Nephron (organoid): ENCODE data around the gene VILL.
A peak's percentile ranks its signal among the peaks of the same experiment; 100 is the strongest.

Experiments used
- H3K27ac Mint-ChIP-seq, 3 experiments: 2 replicates each; pipeline ENCODE4 v1.8.0; 2020; ENCODE audit warnings: mixed read lengths in 3 of 3, mild to moderate bottlenecking in 2 of 3, moderate library complexity in 1 of 3
- H3K27me3 Mint-ChIP-seq: 2 replicates; pipeline ENCODE4 v1.8.0; 2021; ENCODE audit warnings: low read depth, mild to moderate bottlenecking, moderate library complexity, mixed read lengths
- H3K36me3 Mint-ChIP-seq: 2 replicates; pipeline ENCODE4 v1.8.0; 2020; ENCODE audit warnings: low read depth, mixed read lengths
- H3K4me1 Mint-ChIP-seq: 2 replicates; pipeline ENCODE4 v1.8.0; 2020; ENCODE audit warnings: mixed read lengths
- H3K4me3 Mint-ChIP-seq, 3 experiments: 2 replicates each; pipeline ENCODE4 v1.8.0; 2020; ENCODE audit warnings: mild to moderate bottlenecking in 3 of 3, mixed read lengths in 3 of 3, moderate library complexity in 2 of 3
- H3K9me3 Mint-ChIP-seq: 2 replicates; pipeline ENCODE4 v1.8.0; 2020; ENCODE audit warnings: mixed read lengths
- CTCF ChIP-seq, 3 experiments: fragments of 200-600 bp; sonication (generic); IDR thresholded peaks; one replicate each; pipeline ENCODE4 v1.5.0; 2021; ENCODE audit warnings: antibody characterized with exemption in 3 of 3; ENCODE audit not compliant: unreplicated experiment in 3 of 3

The VILL gene

GRCh38 chr3:37990527-37990926, at the start of gene VILL:
Gene VILL (plus strand): TSS chr3:37990786. CDS start chr3:37993673, 2,887 bp downstream.
- no peak for TF ChIP-seq CTCF (IDR thresholded peaks at IDR 0.05; ENCODE audit: unreplicated experiment in 3 of 3)
- Mint-ChIP-seq H3K27ac (peak within 1 kb of the TSS; percentile 21 to 74 (median 58)), H3K4me3 (peak within 1 kb of the TSS in 1 of 3 experiments; percentile 14), H3K9me3 (no peaks in the 10 kb centered on the region), H3K36me3 (no peaks in the 10 kb centered on the region), H3K27me3 (peaks cover 17% of the 10 kb centered on the region), H3K4me1 (peaks cover 40% of the 10 kb centered on the region)

- Mint-ChIP-seq H3K4me1 (peaks cover 82% of the 10 kb centered on the region), H3K27ac (peak overlapping the region in 2 of 3 experiments; percentile 96 to 98)
Measured at GRCh38 chr3:37941608-37942508, 48.7 kb upstream of the VILL start.

GRCh38 chr3:37942646-37943045, 47.9 kb upstream of the VILL start:
- H3K27ac Mint-ChIP-seq = peak overlapping the region; percentile 95 to 98 (median 96)
- H3K27me3 Mint-ChIP-seq = no peaks in the 10 kb centered on the region
- no peaks in the 10 kb centered on the region for H3K9me3 Mint-ChIP-seq
- TF ChIP-seq CTCF (IDR thresholded peaks at IDR 0.05; ENCODE audit: unreplicated experiment in 3 of 3) = no peak
- no peak overlapping the region for H3K4me3 Mint-ChIP-seq
- peaks cover 81% of the 10 kb centered on the region for H3K4me1 Mint-ChIP-seq
- peaks cover 3% of the 10 kb centered on the region for H3K36me3 Mint-ChIP-seq

More at GRCh38 chr3:37941608-37942508, 48.7 kb upstream of the VILL start:
- Mint-ChIP-seq H3K4me3 (no peak overlapping the region), H3K36me3 (no peaks in the 10 kb centered on the region), H3K9me3 (no peaks in the 10 kb centered on the region), H3K27me3 (no peaks in the 10 kb centered on the region)
- TF ChIP-seq CTCF (IDR thresholded peaks at IDR 0.05; ENCODE audit: unreplicated experiment in 3 of 3) = no peak

GRCh38 chr3:37943126-37943525, 47.5 kb upstream of the VILL start:
- no peaks in the 10 kb centered on the region for H3K27me3 Mint-ChIP-seq
- H3K9me3 Mint-ChIP-seq = no peaks in the 10 kb centered on the region
- H3K4me3 Mint-ChIP-seq = no peak overlapping the region
- peaks cover 5% of the 10 kb centered on the region for H3K36me3 Mint-ChIP-seq
- H3K27ac Mint-ChIP-seq = peak overlapping the region; percentile 95 to 98 (median 96)
- TF ChIP-seq CTCF (IDR thresholded peaks at IDR 0.05; ENCODE audit: unreplicated experiment in 3 of 3) = no peak
- H3K4me1 Mint-ChIP-seq = peaks cover 79% of the 10 kb centered on the region

- no peaks in the 10 kb centered on the region for H3K9me3 Mint-ChIP-seq
- peak overlapping the region; percentile 95 to 98 (median 96) for H3K27ac Mint-ChIP-seq
- H3K27me3 Mint-ChIP-seq = no peaks in the 10 kb centered on the region
- H3K4me3 Mint-ChIP-seq = peak overlapping the region in 1 of 3 experiments; percentile 23
- peaks cover 73% of the 10 kb centered on the region for H3K4me1 Mint-ChIP-seq
- peaks cover 5% of the 10 kb centered on the region for H3K36me3 Mint-ChIP-seq
- no peak for TF ChIP-seq CTCF (IDR thresholded peaks at IDR 0.05; ENCODE audit: unreplicated experiment in 3 of 3)
Measured at GRCh38 chr3:37943631-37944314, 46.8 kb upstream of the VILL start.
